Parathyroid adenoma (tissue), 2 donors: Measurements from ENCODE around the gene DNAJB4.

Experiments
- H2AFZ ChIP-seq: fragments of 300-600 bp; sonication (generic); one replicate; pipeline ENCODE4 v1.7.0; 2017; ENCODE audit warnings: antibody characterized with exemption, mild to moderate bottlenecking
- H3K27ac ChIP-seq: fragments of 300-600 bp; sonication (generic); one replicate; pipeline ENCODE4 v1.7.0; 2017
- H3K27me3 ChIP-seq: fragments of 300-600 bp; sonication (generic); one replicate; pipeline ENCODE4 v1.7.0; 2017; ENCODE audit warnings: low read length; ENCODE audit not compliant: control insufficient read depth, insufficient read depth
- H3K36me3 ChIP-seq: fragments of 300-600 bp; sonication (generic); one replicate; pipeline ENCODE4 v1.7.0; 2017; ENCODE audit warnings: low read length; ENCODE audit not compliant: control insufficient read depth, insufficient read depth
- H3K4me1 ChIP-seq: fragments of 300-600 bp; sonication (generic); one replicate; pipeline ENCODE4 v1.7.0; 2017; ENCODE audit warnings: control low read depth
- H3K4me2 ChIP-seq: fragments of 300-600 bp; sonication (generic); one replicate; pipeline ENCODE4 v1.7.0; 2017; ENCODE audit warnings: low read length
- H3K4me3 ChIP-seq: fragments of 300-600 bp; sonication (generic); one replicate; pipeline ENCODE4 v1.7.0; 2017; ENCODE audit warnings: low read depth, low read length
- H3K79me2 ChIP-seq: fragments of 300-600 bp; sonication (generic); one replicate; pipeline ENCODE4 v1.7.0; 2017; ENCODE audit warnings: control low read depth
- H3K9ac ChIP-seq: fragments of 300-600 bp; sonication (generic); one replicate; pipeline ENCODE4 v1.7.0; 2017; ENCODE audit warnings: mild to moderate bottlenecking
- H3K9me3 ChIP-seq: fragments of 300-600 bp; sonication (generic); one replicate; pipeline ENCODE4 v1.7.0; 2017; ENCODE audit warnings: low read length; ENCODE audit not compliant: control insufficient read depth
- TF ChIP-seq, protein P1 (sequence below): fragments of 300-600 bp; sonication (generic); IDR thresholded peaks from one replicate; pipeline ENCODE4 v1.7.0; 2017; ENCODE audit warnings: antibody characterized with exemption, mild to moderate bottlenecking
- donor health status: primary hyperparathyroidism.

DNAJB4 gene

DNA sequence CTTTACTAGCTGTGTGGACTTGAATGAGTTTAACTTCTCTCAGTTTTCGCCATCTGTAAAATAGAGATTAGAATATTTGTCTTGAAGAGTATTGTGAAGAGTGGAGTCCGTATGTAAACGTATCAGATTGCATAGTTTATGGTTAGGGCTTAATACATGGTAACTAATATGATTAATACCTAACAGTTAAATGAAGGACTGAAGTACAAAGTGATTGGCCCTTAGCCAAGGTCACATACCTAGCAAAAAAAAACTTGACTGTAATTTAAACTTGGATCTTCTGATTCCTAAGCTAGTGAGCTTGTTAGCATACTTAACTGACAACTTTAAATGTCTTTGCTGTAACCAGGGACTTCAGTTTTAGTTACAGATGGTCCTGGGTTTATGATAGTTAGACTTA, 42.9 kb downstream of the DNAJB4 start:
- H3K4me1 ChIP-seq, result no peaks in the 10 kb centered on the region
- no peak overlapping the region for H3K9ac ChIP-seq
- no peak overlapping the region for H3K4me2 ChIP-seq
- no peaks in the 10 kb centered on the region for H3K27me3 ChIP-seq
- H3K27ac ChIP-seq, result no peak overlapping the region
- H2AFZ ChIP-seq, result no peak overlapping the region
- no peaks in the 10 kb centered on the region for H3K79me2 ChIP-seq
- no peak overlapping the region for H3K4me3 ChIP-seq
- no peaks in the 10 kb centered on the region for H3K9me3 ChIP-seq
- no peaks in the 10 kb centered on the region for H3K36me3 ChIP-seq
- TF ChIP-seq, protein P1, sequence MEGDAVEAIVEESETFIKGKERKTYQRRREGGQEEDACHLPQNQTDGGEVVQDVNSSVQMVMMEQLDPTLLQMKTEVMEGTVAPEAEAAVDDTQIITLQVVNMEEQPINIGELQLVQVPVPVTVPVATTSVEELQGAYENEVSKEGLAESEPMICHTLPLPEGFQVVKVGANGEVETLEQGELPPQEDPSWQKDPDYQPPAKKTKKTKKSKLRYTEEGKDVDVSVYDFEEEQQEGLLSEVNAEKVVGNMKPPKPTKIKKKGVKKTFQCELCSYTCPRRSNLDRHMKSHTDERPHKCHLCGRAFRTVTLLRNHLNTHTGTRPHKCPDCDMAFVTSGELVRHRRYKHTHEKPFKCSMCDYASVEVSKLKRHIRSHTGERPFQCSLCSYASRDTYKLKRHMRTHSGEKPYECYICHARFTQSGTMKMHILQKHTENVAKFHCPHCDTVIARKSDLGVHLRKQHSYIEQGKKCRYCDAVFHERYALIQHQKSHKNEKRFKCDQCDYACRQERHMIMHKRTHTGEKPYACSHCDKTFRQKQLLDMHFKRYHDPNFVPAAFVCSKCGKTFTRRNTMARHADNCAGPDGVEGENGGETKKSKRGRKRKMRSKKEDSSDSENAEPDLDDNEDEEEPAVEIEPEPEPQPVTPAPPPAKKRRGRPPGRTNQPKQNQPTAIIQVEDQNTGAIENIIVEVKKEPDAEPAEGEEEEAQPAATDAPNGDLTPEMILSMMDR, result no peak

GRCh38 chr1:78048446-78048845, 43.7 kb downstream of the DNAJB4 start:
- TF ChIP-seq, protein P1, result no peak
- H2AFZ ChIP-seq, result no peak overlapping the region
- H3K4me2 ChIP-seq, result no peak overlapping the region
- H3K9me3 ChIP-seq, result no peaks in the 10 kb centered on the region
- no peak overlapping the region for H3K9ac ChIP-seq
- H3K36me3 ChIP-seq, result no peaks in the 10 kb centered on the region
- no peaks in the 10 kb centered on the region for H3K4me1 ChIP-seq
- H3K4me3 ChIP-seq, result no peak overlapping the region
- H3K27me3 ChIP-seq, result no peaks in the 10 kb centered on the region
- H3K27ac ChIP-seq, result no peak overlapping the region
- H3K79me2 ChIP-seq, result no peaks in the 10 kb centered on the region

GRCh38 chr1:78049396-78049795, 44.7 kb downstream of the DNAJB4 start:
- Histone ChIP-seq H3K27me3 (no peaks in the 10 kb centered on the region), H3K4me3 (no peak overlapping the region), H3K4me2 (no peak overlapping the region), H3K36me3 (no peaks in the 10 kb centered on the region), H2AFZ (no peak overlapping the region), H3K9ac (no peak overlapping the region), H3K9me3 (no peaks in the 10 kb centered on the region), H3K27ac (no peak overlapping the region), H3K79me2 (no peaks in the 10 kb centered on the region), H3K4me1 (no peaks in the 10 kb centered on the region)
- TF ChIP-seq, protein P1, result no peak

GRCh38 chr1:78051005-78051404, 46.3 kb downstream of the DNAJB4 start:
- no peaks in the 10 kb centered on the region for H3K4me1 ChIP-seq
- no peak overlapping the region for H3K9ac ChIP-seq
- H3K9me3 ChIP-seq, result no peaks in the 10 kb centered on the region
- H3K27ac ChIP-seq, result no peak overlapping the region
- no peaks in the 10 kb centered on the region for H3K27me3 ChIP-seq
- no peak overlapping the region for H2AFZ ChIP-seq
- TF ChIP-seq, protein P1, result no peak
- H3K4me3 ChIP-seq, result no peak overlapping the region
- H3K36me3 ChIP-seq, result no peaks in the 10 kb centered on the region
- no peak overlapping the region for H3K4me2 ChIP-seq
- H3K79me2 ChIP-seq, result no peaks in the 10 kb centered on the region

GRCh38 chr1:78052685-78053405, 48.1 kb downstream of the DNAJB4 start:
- no peaks in the 10 kb centered on the region for H3K36me3 ChIP-seq
- TF ChIP-seq, protein P1, result no peak
- H3K4me1 ChIP-seq, result no peaks in the 10 kb centered on the region
- no peaks in the 10 kb centered on the region for H3K79me2 ChIP-seq
- no peaks in the 10 kb centered on the region for H3K9me3 ChIP-seq
- H3K4me2 ChIP-seq, result no peak overlapping the region
- no peak overlapping the region for H3K27ac ChIP-seq
- H3K27me3 ChIP-seq, result no peaks in the 10 kb centered on the region
- no peak overlapping the region for H3K9ac ChIP-seq
- no peak overlapping the region for H2AFZ ChIP-seq
- H3K4me3 ChIP-seq, result no peak overlapping the region
